ENCODE results near the gene GEMIN8.

GRCh38 chrX:14076639-14077038 is 46.9 kb upstream of the GEMIN8 start:
- TF ChIP-seq CTCF (IDR thresholded peaks at IDR 0.05 in 8 of 11, conservative IDR thresholded peaks at IDR 0.05 in 3 of 11) (no peak), POLR2A (IDR thresholded peaks at IDR 0.05) (no peak)
